ENCODE data around the gene ZNF710. TPM values are rescaled to one million over a fixed set of nuclear protein-coding genes. Genes with fewer than 3 reads are reported as not detected.
"Not testable (repeated sequence)": the region's sequence is repeated elsewhere in the genome, so short reads cannot be mapped to it uniquely, and the experiment has no call there.

ZNF710 gene
- polyA plus RNA-seq (2013), result 27.6 and 29.8 TPM in 2 replicates

- no peaks in the 10 kb centered on the region for H3K27me3 ChIP-seq (ENCODE audit: insufficient read depth, low read length)
- H3K9ac ChIP-seq (ENCODE audit: low read length), result peak within 1 kb of the TSS; percentile 82
- DNase-seq, result peak in 1 of 2 donors; percentile 44
- WGBS (ENCODE audit: extremely low coverage, insufficient coverage, insufficient read length), result no CpG with 5 or more reads among the region's 42 CpGs
- H2AK5ac ChIP-seq (ENCODE audit: low read length), result peak within 1 kb of the TSS; percentile 80
- peak within 1 kb of the TSS; percentile 76 for H3K4me2 ChIP-seq (ENCODE audit: low read length)
- H3K23ac ChIP-seq (ENCODE audit: low read length), result no peak within 1 kb of the TSS
- peaks cover 13% of the 10 kb centered on the region for H3K79me2 ChIP-seq (ENCODE audit: control insufficient read depth, insufficient read depth, low read length, poor library complexity)
- no peaks in the 10 kb centered on the region for H3K36me3 ChIP-seq (ENCODE audit: control insufficient read depth in 1 of 2, insufficient read depth in 2 of 2, low read length in 2 of 2)
- no peaks in the 10 kb centered on the region for H3K9me3 ChIP-seq (ENCODE audit: insufficient read depth, low read depth, low read length)
- peak within 1 kb of the TSS; percentile 57 for H2BK5ac ChIP-seq (ENCODE audit: low read depth, low read length, poor library complexity)
- peak within 1 kb of the TSS; percentile 90 for H3K14ac ChIP-seq (ENCODE audit: low read length)
- H3K4me3 ChIP-seq (ENCODE audit: low read depth, low read length), result peak within 1 kb of the TSS; percentile 75
- H3K79me1 ChIP-seq (ENCODE audit: low read length), result peaks cover 28% of the 10 kb centered on the region
- H3K18ac ChIP-seq (ENCODE audit: low read length), result peak within 1 kb of the TSS; percentile 89
- peak within 1 kb of the TSS; percentile 89 for H2AFZ ChIP-seq (ENCODE audit: insufficient read depth, low read length, poor library complexity)
- H3K4ac ChIP-seq (ENCODE audit: low read depth, low read length), result peak within 1 kb of the TSS; percentile 85
- H3K27ac ChIP-seq (ENCODE audit: low read depth, low read length), result peak within 1 kb of the TSS; percentile 44
- peak within 1 kb of the TSS; percentile 89 for H4K12ac ChIP-seq (ENCODE audit: low read depth, low read length)
- H4K91ac ChIP-seq (ENCODE audit: low read depth, low read length), result peak within 1 kb of the TSS; percentile 87
- peaks cover 30 to 36% of the 10 kb centered on the region in 2 experiments for H3K4me1 ChIP-seq (ENCODE audit: control insufficient read depth in 1 of 2, insufficient read depth in 2 of 2, low read length in 2 of 2)
- H2BK120ac ChIP-seq (ENCODE audit: insufficient read depth, low read length, poor library complexity), result peak within 1 kb of the TSS; percentile 73
- H2BK12ac ChIP-seq (ENCODE audit: low read length), result peak within 1 kb of the TSS; percentile 33
- peak within 1 kb of the TSS; percentile 90 for H4K8ac ChIP-seq (ENCODE audit: low read depth, low read length)
Measured at GRCh38 chr15:90001062-90001682, at the start of gene ZNF710. TSS of gene ZNF710 (plus strand) at chr15:90001324. CDS start at chr15:90067138, 65,814 bp downstream.

- H3K4me1 ChIP-seq (ENCODE audit: control insufficient read depth in 1 of 2, insufficient read depth in 2 of 2, low read length in 2 of 2), result peaks cover 0 to 2% of the 10 kb centered on the region in 2 experiments
- H4K91ac ChIP-seq (ENCODE audit: low read depth, low read length), result no peak overlapping the region
- H3K79me2 ChIP-seq (ENCODE audit: control insufficient read depth, insufficient read depth, low read length, poor library complexity), result no peaks in the 10 kb centered on the region
- DNase-seq, result no peak
- no peaks in the 10 kb centered on the region for H3K36me3 ChIP-seq (ENCODE audit: control insufficient read depth in 1 of 2, insufficient read depth in 2 of 2, low read length in 2 of 2)
- H4K12ac ChIP-seq (ENCODE audit: low read depth, low read length), result no peak overlapping the region
- no peak overlapping the region for H3K4me2 ChIP-seq (ENCODE audit: low read length)
- H4K8ac ChIP-seq (ENCODE audit: low read depth, low read length), result no peak overlapping the region
- H2AFZ ChIP-seq (ENCODE audit: insufficient read depth, low read length, poor library complexity), result no peak overlapping the region
- H2BK120ac ChIP-seq (ENCODE audit: insufficient read depth, low read length, poor library complexity), result no peak overlapping the region
- H3K4me3 ChIP-seq (ENCODE audit: low read depth, low read length), result no peak overlapping the region
- no peaks in the 10 kb centered on the region for H3K79me1 ChIP-seq (ENCODE audit: low read length)
- H3K23ac ChIP-seq (ENCODE audit: low read length), result no peak overlapping the region
- H3K9ac ChIP-seq (ENCODE audit: low read length), result no peak overlapping the region
- no peak overlapping the region for H3K18ac ChIP-seq (ENCODE audit: low read length)
- no peak overlapping the region for H3K27ac ChIP-seq (ENCODE audit: low read depth, low read length)
- H3K14ac ChIP-seq (ENCODE audit: low read length), result no peak overlapping the region
- no peaks in the 10 kb centered on the region for H3K27me3 ChIP-seq (ENCODE audit: insufficient read depth, low read length)
- H2AK5ac ChIP-seq (ENCODE audit: low read length), result no peak overlapping the region
- WGBS (ENCODE audit: extremely low coverage, insufficient coverage, insufficient read length), result no CpG with 5 or more reads among the region's 3 CpGs
- no peak overlapping the region for H3K4ac ChIP-seq (ENCODE audit: low read depth, low read length)
- no peak overlapping the region for H2BK5ac ChIP-seq (ENCODE audit: low read depth, low read length, poor library complexity)
- no peak overlapping the region for H2BK12ac ChIP-seq (ENCODE audit: low read length)
- peaks cover 2% of the 10 kb centered on the region for H3K9me3 ChIP-seq (ENCODE audit: insufficient read depth, low read depth, low read length)
Measured at GRCh38 chr15:89954541-89954940, 46.6 kb upstream of the ZNF710 start.

- H2AFZ ChIP-seq (ENCODE audit: insufficient read depth, low read length, poor library complexity); H3K18ac ChIP-seq (ENCODE audit: low read length); DNase-seq; H2BK5ac ChIP-seq (ENCODE audit: low read depth, low read length, poor library complexity); H2AK5ac ChIP-seq (ENCODE audit: low read length); H3K4ac ChIP-seq (ENCODE audit: low read depth, low read length); H3K9me3 ChIP-seq (ENCODE audit: insufficient read depth, low read depth, low read length); H3K27ac ChIP-seq (ENCODE audit: low read depth, low read length); H3K9ac ChIP-seq (ENCODE audit: low read length); H3K4me1 ChIP-seq (ENCODE audit: control insufficient read depth in 1 of 2, insufficient read depth in 2 of 2, low read length in 2 of 2); H3K4me3 ChIP-seq (ENCODE audit: low read depth, low read length); H4K8ac ChIP-seq (ENCODE audit: low read depth, low read length); H2BK12ac ChIP-seq (ENCODE audit: low read length); H4K12ac ChIP-seq (ENCODE audit: low read depth, low read length); H3K14ac ChIP-seq (ENCODE audit: low read length); H4K91ac ChIP-seq (ENCODE audit: low read depth, low read length); H3K27me3 ChIP-seq (ENCODE audit: insufficient read depth, low read length); H3K36me3 ChIP-seq (ENCODE audit: control insufficient read depth in 1 of 2, insufficient read depth in 2 of 2, low read length in 2 of 2); H3K79me1 ChIP-seq (ENCODE audit: low read length); H3K23ac ChIP-seq (ENCODE audit: low read length); H2BK120ac ChIP-seq (ENCODE audit: insufficient read depth, low read length, poor library complexity); H3K4me2 ChIP-seq (ENCODE audit: low read length); H3K79me2 ChIP-seq (ENCODE audit: control insufficient read depth, insufficient read depth, low read length, poor library complexity): not testable (repeated sequence)
- no CpG with 5 or more reads among the region's 13 CpGs for WGBS (ENCODE audit: extremely low coverage, insufficient coverage, insufficient read length)
Measured at GRCh38 chr15:89955449-89955998, 45.6 kb upstream of the ZNF710 start.

GRCh38 chr15:89958107-89958805, 42.9 kb upstream of the ZNF710 start:
- Histone ChIP-seq H3K27ac (ENCODE audit: low read depth, low read length) (no peak overlapping the region), H3K23ac (ENCODE audit: low read length) (no peak overlapping the region), H3K4me3 (ENCODE audit: low read depth, low read length) (no peak overlapping the region), H3K18ac (ENCODE audit: low read length) (no peak overlapping the region), H3K27me3 (ENCODE audit: insufficient read depth, low read length) (no peaks in the 10 kb centered on the region), H3K79me2 (ENCODE audit: control insufficient read depth, insufficient read depth, low read length, poor library complexity) (no peaks in the 10 kb centered on the region), H2BK5ac (ENCODE audit: low read depth, low read length, poor library complexity) (no peak overlapping the region), H3K79me1 (ENCODE audit: low read length) (no peaks in the 10 kb centered on the region), H2AFZ (ENCODE audit: insufficient read depth, low read length, poor library complexity) (no peak overlapping the region), H3K14ac (ENCODE audit: low read length) (no peak overlapping the region), H3K36me3 (ENCODE audit: control insufficient read depth in 1 of 2, insufficient read depth in 2 of 2, low read length in 2 of 2) (no peaks in the 10 kb centered on the region), H3K4me2 (ENCODE audit: low read length) (no peak overlapping the region), H3K9ac (ENCODE audit: low read length) (no peak overlapping the region), H2BK12ac (ENCODE audit: low read length) (no peak overlapping the region), H4K12ac (ENCODE audit: low read depth, low read length) (no peak overlapping the region), H2BK120ac (ENCODE audit: insufficient read depth, low read length, poor library complexity) (no peak overlapping the region), H3K4ac (ENCODE audit: low read depth, low read length) (no peak overlapping the region), H4K91ac (ENCODE audit: low read depth, low read length) (no peak overlapping the region), H3K9me3 (ENCODE audit: insufficient read depth, low read depth, low read length) (peaks cover 4% of the 10 kb centered on the region), H2AK5ac (ENCODE audit: low read length) (no peak overlapping the region), H3K4me1 (ENCODE audit: control insufficient read depth in 1 of 2, insufficient read depth in 2 of 2, low read length in 2 of 2) (peaks cover 0 to 2% of the 10 kb centered on the region in 2 experiments), H4K8ac (ENCODE audit: low read depth, low read length) (no peak overlapping the region)
- peak; percentile 75 to 87 for DNase-seq
- WGBS (ENCODE audit: extremely low coverage, insufficient coverage, insufficient read length), result no CpG with 5 or more reads among the region's 18 CpGs

Data from trophoblast cell (in vitro differentiated cells and primary cell).